SIG-M5 treated with dmso at 0.1 percent for 504 hours (cell line): ENCODE data around the gene ZNF227.
A peak's percentile ranks its signal among the peaks of the same experiment; 100 is the strongest.
"Not testable (repeated sequence)": the region's sequence is repeated elsewhere in the genome, so short reads cannot be mapped to it uniquely, and the experiment has no call there.

Experiments used
- DNase-seq: peaks from one replicate; lab custom pipeline; 2025; ENCODE audit not compliant: unreplicated experiment; lab: John Stamatoyannopoulos, UW

ZNF227 gene

GRCh38 chr19:44212250-44212865, at the start of gene ZNF227:
TSS of gene ZNF227 (plus strand) at chr19:44212532. CDS start at chr19:44217793, 5,261 bp downstream.
- DNase-seq, result peak; percentile 84

DNA sequence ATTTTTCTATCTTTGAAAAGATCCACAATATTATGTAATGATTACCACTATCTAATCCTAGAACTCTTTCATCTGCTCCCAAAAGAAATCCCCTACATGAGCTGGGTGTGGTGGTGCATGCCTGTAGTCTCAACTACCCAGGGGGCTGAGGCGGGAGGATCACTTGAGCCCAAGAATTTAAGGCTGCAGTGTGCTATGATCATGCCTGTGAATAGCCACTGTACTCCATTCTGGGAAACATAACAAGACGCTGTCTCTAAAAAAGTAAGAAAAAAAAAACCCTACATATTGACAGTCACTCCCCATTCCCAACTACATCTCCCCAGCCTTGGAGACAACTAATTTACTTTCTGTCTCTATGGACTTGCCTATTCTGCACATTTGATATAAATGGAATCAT, 48.5 kb upstream of the ZNF227 start:
- DNase-seq, result no peak

DNA sequence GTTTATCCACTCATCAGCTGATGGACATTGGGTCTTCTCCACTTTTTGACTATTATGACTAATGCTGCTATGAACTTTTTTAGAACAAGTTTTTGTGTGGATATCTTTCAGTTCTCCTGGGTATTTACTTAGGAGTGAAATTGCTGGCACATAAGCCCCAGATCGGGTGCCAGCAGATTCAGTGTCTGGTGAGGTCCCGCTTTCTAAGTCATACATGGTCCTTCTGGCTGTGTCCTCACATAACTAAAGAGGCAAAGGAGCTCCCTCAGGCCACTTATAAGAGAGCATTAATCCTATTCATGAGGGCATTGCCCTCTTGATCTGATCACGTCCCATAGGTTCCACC, 48.0 kb upstream of the ZNF227 start:
- DNase-seq, result no peak

GRCh38 chr19:44164673-44165512, 47.4 kb upstream of the ZNF227 start, which contains the start of gene ZNF226:
TSS of gene ZNF226 (plus strand) at chr19:44165100. CDS start at chr19:44170081, 4,981 bp downstream.
- DNase-seq, result peak; percentile 98

DNA sequence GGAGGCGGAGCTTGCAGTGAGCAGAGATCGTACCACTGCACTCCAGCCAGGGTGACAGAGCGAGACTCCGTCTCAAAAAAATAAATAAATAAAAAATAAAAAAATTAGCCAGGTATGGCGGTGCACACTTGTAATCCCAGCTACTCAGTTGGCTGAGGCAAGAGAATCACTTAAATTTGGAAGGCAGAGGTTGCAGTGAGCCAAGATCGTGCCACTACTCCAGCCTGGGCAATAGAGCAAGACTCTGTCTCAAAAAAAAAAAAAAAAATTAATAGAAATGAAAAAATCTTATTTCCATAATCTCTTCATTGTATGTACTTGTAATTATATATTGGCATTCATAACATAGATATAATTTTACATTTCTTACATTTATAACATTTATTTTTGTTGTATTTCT, 41.7 kb upstream of the ZNF227 start:
- DNase-seq, result not testable (repeated sequence)

DNA sequence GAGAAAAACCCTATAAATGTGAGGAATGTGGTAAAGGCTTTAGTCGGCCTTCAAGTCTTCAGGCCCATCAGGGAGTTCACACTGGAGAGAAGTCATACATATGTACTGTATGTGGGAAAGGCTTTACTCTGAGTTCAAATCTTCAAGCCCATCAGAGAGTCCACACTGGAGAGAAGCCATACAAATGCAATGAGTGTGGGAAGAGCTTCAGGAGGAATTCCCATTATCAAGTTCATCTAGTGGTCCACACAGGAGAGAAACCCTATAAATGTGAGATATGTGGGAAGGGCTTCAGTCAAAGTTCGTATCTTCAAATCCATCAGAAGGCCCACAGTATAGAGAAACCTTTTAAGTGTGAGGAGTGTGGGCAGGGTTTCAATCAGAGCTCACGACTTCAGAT, 35.7 kb upstream of the ZNF227 start:
- no peak for DNase-seq

- DNase-seq, result no peak
Observed at GRCh38 chr19:44180968-44181367, 31.4 kb upstream of the ZNF227 start.

- DNase-seq, result no peak
Observed at GRCh38 chr19:44182145-44182544, 30.2 kb upstream of the ZNF227 start.

- DNase-seq, result no peak
Observed at GRCh38 chr19:44190020-44190419, 22.3 kb upstream of the ZNF227 start.

DNA sequence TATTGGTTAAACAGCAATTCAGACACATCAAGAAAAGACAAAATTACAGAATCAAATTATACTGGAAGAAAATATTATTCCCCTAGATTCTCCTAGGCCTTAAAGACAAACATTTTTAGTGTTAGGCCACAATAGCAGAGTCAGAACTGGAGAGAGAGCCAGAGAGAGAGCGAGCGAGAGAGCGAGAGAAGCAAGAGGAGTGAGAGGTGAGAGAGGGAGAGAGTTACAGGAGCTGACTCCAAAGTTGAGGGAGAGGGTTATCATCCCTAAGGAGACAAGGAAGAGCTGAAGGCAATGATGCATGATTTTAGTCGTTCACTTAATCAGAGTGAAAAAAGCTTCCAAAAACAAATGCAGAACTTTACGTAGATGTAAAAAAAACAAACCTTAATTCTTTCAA, 20.2 kb upstream of the ZNF227 start:
- no peak for DNase-seq

DNA sequence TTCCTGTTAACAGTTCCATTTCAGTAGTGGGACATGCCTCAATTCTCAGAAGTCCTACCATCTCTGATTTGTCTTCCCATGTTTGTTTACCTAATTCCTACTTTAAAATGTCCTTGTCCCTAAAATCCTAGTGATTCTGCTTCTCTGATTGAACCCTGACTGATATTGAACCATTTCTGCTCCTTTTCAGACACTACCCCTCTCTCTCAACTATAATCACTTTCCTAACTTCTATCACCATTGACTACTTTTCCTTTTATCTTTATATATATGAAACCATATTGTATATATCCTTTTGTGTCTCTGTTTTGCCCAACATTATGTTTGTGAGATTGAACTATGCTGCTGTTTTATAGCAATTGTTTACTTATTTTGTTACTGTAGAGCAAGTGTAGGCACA, 15.6 kb upstream of the ZNF227 start:
- no peak for DNase-seq

DNA sequence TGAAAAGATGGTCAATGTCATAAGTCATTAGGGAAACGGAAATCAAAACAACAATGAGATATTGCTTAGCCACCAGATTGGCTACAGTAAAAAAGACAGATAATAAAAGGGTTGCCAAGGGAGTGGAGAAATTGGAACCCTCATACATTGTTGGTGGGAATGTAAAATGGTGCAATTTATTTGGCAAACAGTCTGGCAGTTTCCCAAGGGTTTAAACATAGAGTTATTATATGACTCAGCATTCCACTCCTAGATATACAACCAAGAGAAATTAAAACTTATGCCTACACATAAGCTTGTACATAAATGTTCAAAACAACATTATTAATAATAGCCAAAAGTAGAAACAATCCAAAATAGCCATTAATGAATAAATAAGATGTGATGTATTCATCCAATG, 9.9 kb upstream of the ZNF227 start:
- DNase-seq, result no peak

GRCh38 chr19:44202974-44203373, 9.4 kb upstream of the ZNF227 start:
- DNase-seq, result no peak

DNA sequence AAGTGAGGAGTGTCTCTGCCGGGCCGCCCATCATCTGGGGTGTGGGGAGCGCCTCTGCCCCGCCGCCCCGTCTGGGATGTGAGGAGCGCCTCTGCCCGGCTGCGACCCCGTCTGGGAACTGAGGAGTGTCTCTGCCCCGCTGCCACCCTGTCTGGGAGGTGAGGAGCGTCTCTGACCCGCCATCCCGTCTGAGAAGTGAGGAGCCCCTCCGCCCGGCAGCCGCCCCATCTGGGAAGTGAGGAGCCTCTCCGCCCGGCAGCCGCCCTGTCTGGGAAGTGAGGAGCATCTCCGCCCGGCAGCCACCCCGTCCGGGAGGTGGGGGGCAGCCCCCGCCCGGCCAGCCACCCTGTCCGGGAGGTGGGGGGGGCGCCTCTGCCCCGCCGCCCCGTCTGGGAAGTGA, 8.5 kb upstream of the ZNF227 start:
- DNase-seq, result not testable (repeated sequence)

DNA sequence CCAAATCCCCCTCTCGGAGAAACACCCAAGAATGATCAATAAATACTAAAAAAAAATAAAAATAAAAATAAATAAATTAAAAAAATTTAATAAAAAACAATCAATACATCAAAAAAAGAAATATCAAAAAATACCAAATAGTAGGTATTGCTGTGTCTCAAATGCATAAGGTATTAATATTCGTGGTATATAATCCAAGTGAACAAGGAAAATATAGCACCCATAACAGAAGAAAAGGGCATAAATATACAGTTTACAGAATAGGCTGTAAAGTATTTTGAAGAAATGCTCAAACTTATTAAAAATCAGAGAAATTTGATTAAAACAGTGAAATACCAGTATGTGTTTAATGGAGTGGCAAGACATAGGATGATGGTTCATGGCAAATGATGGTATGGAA, 7.6 kb upstream of the ZNF227 start:
- DNase-seq, result no peak

- peak; percentile 94 for DNase-seq
Observed at GRCh38 chr19:44207126-44207803, 5.1 kb upstream of the ZNF227 start.

DNA sequence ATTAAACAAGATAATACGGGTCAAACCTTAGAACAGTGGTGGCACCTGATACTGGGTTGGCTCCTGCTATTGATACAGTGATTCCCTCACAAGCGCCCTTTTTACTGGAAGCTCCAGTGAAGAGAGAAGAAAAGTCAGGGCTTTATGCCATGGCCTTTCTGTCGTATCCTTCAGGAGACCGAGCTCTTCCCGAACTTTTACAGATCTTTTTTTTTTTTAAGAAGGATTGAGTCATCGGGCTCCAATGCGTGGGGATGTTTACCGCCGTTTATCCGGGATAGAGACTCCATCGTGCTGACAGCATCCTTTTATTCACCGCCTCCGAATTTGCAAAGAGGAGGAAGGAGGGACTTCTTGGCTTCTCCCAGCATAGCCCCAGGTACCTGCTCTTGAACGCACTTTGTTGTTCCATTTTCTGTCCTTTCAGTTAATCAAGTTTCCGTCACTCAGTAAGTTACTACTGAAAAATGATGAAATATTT, 574 bp downstream of the ZNF227 start:
- DNase-seq, result peak; percentile 11

- not testable (repeated sequence) for DNase-seq
Observed at GRCh38 chr19:44219926-44220325, 7.6 kb downstream of the ZNF227 start.

DNA sequence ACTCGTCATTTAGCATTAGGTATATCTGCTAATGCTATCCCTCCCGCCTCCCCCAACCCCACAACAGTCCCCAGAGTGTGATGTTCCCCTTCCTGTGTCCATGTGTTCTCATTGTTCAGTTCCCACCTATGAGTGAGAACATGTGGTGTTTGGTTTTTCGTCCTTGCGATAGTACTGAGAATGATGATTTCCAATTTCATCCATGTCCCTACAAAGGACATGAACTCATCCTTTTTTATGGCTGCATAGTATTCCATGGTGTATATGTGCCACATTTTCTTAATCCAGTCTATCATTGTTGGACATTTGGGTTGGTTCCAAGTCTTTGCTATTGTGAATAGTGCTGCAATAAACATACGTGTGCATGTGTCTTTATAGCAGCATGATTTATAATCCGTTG, 8.4 kb downstream of the ZNF227 start:
- not testable (repeated sequence) for DNase-seq

DNA sequence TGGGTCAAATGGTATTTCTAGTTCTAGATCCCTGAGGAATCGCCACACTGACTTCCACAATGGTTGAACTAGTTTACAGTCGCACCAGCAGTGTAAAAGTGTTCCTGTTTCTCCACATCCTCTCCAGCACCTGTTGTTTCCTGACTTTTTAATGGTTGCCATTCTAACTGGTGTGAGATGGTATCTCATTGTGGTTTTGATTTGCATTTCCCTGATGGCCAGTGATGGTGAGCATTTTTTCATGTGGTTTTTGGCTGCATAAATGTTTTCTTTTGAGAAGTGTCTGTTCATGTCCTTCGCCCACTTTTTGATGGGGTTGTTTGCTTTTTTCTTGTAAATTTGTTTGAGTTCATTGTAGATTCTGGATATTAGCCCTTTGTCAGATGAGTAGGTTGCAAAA, 9.0 kb downstream of the ZNF227 start:
- DNase-seq, result not testable (repeated sequence)

GRCh38 chr19:44228318-44228717, 16.0 kb downstream of the ZNF227 start:
- DNase-seq, result no peak

- DNase-seq, result no peak
Observed at GRCh38 chr19:44232867-44233266, 20.5 kb downstream of the ZNF227 start.
